Hematopoietic multipotent progenitor cell treated with erythropoietin and hydrocortisone succinate and interleukin-3 and kit ligand, for 6 days (in vitro differentiated cells): Measurements from ENCODE around the gene PCDH9.

Experiments used
- DNase-seq: peaks from one replicate; pipeline ENCODE4 v3.0.0-alpha.2; 2015

The PCDH9 gene

DNA sequence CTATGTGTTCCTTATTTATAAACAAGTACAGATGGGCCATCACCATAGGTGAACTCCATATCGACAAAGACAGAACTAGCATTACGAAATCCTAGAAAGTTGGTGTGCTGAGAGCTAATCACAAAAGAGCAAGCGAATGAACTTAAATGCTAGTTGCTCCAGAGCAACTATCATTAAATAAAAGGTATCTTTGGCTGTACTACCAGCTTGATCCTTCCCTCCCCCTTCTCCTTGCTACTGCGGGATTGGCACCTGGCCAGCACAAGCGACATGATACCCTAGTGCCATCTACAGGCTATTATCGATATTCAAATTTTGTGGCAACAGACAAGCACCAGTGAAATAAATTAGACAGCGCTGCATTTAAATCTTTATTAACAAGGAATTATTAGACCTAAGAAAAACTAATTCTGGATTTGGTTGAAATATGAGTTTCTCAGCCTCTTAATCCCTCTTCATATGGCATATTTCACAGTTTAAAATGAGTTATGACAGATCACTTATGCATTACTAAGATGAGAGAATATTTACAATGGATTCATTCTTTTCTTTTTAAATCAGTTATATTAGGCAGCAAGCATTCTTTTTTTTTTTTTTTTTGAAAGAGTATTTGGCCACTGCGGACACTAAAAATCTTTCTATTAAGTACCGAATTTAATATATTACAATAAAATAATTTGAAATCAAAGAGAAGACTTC lies 5.8 kb downstream of the PCDH9 start:
- peak; percentile 91 for DNase-seq

DNA sequence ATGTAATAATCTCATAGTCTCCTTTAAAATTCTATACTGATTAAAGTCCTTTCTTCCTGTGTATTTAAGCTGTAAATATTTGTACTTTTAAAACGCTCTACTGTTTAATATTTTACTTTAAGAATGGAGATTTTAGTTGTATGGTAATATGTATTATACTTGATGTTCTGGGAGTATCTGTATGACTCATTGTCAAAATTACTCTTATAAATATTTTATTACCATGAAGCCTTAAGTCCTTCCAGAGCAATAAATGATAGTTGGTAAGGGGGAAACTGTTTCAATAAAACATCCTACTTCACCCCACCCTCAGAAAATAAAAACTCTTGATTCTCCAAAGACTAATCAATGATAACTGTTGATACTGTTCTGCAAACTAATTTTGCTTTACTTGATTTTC lies 6.4 kb downstream of the PCDH9 start:
- no peak for DNase-seq

DNA sequence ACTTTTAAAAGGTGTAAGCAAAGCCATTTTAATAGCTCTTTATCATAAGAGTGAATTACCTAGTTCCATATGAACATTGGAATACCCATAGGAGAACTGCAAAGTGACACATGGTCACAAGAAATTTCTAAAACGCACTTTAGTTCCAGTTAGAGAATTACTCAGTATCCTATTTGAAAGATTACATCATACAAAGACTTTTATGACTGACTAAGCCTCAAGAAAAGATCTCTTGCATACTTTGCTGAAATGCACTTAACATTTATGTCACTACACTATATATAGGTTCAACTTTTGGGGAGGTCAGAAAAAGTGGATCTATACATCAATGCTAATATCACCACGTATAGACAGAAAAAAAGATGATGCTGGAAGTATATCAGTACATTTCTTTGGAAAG lies 7.1 kb downstream of the PCDH9 start:
- DNase-seq = no peak

DNA sequence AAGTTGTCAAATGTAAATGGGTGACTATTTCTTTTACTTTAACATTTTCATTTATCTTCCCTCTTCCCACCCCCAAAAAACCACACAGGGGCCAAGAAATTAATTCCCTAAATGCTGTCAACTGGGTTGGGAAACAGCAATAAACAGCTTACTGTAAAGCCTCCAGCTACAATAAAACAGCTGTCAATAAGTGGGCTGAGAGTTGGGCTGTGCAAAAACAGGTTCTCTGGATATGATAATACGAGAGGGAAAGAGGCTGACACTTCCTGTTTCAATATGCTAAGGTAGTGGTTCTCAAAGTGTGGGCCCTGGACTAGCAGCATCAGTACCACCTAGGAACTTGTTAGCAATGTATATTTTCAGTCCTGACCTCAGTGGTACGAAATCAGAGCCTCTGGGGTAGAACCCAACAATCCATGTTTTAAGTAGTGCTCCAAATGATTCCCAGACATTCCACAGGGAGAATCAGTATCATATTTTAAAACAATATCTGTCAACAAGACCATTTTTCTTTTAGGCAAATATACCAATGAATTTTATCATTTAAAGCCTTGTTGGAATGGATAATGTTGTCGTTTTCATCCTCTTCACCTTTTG lies 8.4 kb downstream of the PCDH9 start:
- DNase-seq = peak; percentile 32

DNA sequence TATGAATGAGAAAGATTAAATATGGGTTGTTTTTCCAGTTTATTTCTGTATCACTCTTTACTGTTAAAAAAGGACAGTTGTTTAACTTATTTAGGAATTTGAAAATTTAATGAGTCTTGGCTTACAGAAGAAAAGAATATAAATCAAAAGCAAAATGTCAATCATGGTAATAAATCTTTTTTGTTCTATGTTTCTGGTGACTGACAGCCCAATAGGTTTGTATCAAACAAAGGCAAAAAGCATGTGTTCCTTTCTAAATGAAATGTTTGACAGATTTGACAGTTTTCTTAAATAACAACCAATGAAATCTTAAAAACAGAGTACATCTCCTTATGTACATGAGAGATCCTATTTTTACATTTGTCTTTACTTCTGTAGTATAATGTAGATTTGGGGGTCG lies 11.0 kb downstream of the PCDH9 start:
- DNase-seq = no peak

DNA sequence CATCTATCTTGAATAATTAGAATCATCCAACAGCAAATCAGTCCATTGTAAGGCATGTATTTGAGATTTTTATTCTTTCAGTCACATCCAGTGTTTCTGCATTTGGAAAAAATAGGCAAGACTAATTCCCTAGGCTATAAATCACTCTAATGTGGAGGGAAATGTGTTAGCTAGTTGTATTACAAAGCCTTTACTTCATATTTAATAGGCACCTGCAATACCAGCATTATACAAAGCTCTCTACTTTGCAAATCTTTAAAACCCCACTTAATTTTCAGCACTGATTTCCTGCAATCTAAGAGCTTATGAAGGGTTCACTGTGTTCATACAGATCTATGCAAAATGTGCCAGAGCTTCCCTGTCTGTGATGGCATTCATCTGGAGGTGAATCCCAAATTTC lies 12.3 kb downstream of the PCDH9 start:
- DNase-seq = no peak

DNA sequence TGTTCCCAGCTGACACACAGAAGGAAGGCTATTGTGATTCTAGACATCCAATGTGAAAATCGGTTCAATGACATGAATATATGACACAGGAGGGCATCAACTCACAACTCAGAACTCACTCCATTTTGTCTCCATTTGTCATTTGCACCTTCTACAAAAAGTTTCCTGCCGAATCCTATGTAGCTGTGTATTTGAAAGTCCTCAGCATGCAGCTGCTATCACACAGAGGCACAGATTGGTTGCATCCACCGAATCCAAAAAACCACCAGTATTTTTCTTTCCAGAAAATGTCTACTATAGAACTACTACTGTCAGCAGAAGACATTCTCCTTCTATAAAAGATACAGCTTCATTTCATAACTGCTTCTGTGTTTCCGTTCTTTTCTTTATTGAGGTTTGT lies 13.3 kb downstream of the PCDH9 start:
- no peak for DNase-seq

DNA sequence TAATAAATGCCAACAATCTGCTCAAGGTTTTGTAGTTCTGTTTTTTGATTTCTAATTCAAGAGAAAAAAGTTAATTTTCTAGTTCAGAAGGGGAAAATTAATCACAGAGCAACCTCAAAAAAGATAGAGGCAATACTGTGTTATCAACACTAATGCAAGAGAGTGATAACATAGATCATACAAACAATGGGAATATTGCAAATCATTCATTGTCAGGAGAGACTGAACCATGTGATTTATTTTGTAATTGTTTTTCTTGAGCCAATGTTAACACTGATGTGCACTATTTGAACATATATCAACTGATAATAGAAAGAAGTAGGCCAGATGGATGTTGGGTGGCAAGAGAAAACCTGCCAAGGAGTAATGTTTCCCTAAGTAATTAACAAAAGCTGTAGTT lies 19.9 kb downstream of the PCDH9 start:
- no peak for DNase-seq

DNA sequence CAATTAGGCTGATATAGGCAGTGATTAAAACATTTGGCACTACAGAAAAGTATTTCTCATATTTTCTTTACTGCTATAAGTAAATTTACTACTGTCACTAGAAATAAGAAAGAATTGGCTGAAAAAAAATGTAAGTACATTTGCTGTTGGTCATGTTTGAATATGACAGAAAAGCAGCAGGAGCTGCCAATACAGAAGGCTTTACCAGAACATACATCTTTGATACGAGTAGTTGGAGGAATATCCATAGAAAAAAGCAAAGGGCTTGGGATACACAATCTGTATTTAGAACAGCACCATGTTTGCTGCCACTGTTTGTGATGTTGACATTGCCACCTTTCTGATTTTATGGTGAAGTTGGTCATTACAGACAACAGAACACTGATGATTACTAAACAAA lies 21.6 kb downstream of the PCDH9 start:
- DNase-seq = no peak

DNA sequence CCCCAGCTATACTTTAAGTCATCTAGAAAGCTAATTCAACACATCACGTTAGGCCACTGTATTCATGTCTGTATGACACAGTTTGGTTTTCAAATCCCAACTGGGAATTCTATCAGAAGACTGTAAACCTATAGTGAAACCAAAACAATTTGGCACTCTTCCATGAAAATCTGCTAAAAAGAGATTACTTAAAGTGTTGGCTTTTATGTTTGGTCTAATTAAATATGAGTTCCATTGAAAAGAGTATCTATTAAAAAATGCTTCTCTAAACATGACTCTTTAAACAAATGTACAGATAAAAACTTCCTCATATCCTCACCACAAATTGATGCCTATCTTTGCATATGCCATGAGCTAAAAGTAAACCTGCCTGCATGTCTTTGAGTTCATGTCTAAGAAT lies 25.4 kb downstream of the PCDH9 start:
- DNase-seq = peak; percentile 18

DNA sequence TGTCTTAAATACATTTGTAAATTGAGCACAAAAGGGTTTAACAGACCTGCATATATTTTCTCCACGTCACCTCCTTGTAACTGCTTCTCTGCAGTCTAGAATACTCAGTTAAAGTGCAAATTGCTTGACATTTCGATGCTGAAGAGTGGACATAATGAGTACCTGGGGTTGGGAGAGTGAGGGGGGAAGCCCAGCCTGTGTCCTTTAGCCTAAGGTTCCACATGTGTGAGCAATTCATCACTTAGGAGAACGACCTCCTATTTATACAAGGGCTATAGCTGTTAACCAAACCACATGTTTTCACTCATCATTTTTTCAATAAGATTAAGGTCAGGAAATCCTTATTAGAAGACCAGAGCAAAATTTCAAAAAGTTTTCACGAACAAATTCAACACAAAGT lies 29.5 kb downstream of the PCDH9 start:
- no peak for DNase-seq

DNA sequence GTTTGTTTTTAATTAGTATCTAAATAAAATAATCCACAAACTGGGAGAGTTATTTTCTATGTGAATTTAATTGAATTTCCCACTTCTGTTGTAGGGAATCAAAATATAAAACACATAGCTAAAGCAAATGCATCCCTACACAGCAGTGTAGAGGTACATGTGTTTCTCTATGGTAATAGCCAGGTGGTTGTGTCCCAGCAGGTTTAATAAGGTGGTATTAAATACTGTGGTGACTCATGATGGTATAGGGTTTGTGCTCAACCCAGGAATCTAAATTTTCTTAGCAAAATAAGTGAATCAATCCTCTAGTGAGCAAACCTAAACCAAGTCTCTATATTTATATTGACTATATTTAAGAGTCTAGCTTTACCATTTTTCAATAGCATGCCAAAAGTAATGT lies 30.0 kb downstream of the PCDH9 start:
- DNase-seq = no peak

DNA sequence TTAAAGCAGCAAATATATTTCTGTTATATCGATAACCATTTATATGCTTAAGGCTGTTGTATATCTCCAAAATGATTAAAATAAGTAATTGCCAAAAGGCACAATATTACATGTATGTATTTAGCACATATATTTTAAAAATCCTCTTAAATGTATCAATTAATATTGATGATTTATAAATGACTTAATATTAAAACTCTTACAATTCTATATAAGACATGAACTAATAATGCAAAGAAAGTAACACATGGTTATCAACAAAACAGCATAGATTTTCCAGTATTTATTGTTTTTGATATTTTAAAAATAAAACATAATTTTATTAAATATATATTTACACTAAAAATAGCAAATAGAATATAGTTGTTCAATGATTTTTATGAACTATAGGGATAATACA lies 32.4 kb downstream of the PCDH9 start:
- no peak for DNase-seq

DNA sequence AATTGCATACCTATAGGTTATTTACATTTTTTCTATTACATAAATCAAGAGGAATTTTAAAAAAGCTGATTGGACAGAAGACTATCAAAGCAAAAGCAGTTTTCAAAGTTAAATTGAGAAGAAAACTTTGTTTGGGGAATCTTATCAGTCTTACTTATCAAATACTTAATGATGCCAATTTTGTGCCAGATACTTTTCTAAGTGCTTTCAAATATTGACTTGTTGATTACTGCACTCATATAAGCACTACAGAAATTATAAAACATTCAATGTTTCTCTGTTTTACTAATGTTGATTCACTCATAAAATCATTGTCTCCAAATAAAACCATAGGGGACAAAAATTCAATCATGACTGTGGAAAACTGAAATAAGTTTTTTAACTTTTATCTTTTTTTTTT lies 36.2 kb downstream of the PCDH9 start:
- no peak for DNase-seq

DNA sequence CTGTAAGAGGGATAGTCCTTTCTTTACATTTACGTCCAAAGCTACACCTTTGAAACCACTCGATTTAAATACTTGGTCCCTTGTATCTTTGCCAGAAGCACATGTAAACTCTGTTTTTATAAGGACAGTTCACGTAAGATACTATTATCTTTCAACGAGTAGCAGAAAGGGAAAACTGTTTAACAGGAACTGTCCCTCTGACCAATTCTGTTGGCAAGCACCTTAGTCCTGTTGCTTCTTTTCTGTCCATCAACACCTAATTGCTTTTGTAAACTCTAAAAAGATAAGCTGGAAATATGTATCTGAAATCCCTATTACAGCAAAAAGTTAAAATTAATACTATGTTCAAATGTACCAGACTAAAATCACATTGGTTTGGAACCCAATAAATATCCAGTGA lies 37.4 kb downstream of the PCDH9 start:
- DNase-seq = no peak

DNA sequence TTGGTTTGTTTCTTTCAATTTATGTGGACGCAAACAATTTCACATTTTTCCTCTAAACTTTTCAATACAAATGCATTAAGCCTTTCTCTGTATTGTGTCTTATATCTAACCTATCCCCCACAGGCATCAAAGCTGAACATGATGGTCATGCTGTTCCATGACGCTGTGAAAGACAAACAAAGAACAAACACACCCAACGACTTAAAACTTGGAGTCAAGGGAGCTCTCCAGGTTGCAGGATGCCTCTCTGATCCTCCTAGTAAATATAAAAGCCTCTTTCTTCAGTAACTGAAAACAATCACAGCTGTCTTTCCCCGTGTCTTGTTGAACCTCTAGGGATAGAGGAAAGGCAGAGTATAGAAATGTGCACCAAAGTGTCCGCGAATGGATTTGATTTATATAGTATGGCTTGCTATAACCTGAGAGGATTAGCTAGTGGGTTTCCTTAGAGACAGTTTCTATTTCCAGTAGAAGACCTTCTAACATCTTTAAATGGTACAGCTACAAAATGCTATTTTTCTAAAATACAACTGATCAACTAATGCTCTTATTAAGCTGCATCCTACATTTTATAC lies 43.1 kb downstream of the PCDH9 start:
- DNase-seq = no peak

DNA sequence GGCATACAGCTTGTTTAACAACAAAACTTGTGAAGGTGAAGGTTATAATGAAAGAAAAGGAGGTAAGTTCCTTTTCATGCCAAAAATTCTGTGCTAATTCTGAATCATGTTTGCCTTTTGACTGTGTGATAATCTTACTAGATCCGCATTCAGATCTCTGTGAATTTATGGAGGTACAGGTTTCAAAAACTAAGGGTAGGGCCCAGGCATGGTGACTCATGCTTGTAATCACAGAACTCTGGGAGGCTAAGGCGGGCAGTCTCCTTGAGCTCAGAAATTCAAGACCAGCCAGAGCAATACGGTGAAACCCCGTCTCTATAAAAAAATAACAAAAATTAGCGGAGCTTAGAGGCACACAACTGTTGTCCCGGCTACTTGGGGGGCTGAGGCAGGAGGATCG lies 45.9 kb downstream of the PCDH9 start:
- no peak for DNase-seq

DNA sequence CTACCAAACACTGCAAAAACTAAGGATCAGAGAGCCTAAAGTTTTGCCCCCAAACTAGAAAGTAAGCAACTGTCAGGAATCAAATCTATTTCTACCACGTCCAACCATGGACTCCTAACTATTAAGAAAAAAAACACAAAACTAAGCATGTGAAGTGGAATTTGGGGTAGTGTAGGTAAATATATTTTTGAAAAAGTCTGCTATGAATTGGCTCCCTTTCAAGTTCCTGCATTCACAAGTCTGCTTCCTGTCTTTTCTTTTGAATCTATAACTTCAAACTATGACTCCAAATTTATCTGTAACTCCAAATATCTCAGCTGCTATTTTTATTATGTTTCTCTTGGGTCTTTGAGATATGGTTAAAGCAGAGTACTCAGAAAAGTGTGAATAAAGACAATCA lies 47.0 kb downstream of the PCDH9 start:
- no peak for DNase-seq

DNA sequence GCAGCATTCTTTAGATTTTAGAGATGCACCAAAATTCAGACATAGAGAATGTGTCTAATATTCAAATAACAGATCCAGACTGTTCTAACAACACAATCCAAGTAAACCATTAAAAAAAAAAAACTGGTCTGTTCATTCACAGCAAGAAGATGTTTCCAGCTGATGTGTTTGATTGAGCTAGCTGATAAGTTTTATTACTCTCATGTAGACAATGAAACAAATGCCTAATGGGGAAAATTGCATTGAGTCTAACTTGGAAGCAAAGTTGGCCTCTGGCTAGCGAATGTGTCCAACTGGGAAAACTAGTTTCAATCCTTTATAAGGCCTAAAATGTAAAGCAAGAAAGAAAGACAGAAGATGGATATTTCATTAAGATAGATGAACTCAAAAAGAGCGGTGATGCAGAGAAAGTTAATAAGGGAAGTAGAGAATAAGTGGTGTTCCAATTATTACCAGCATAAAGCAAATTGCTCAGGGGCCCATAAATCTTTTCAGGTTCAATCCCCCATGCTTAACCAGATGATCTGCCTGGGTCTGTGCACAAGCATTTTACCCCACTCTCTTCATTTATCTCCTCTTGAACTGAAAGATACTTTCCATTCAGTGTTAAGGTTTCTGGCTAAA lies 54.2 kb downstream of the PCDH9 start:
- DNase-seq = no peak

DNA sequence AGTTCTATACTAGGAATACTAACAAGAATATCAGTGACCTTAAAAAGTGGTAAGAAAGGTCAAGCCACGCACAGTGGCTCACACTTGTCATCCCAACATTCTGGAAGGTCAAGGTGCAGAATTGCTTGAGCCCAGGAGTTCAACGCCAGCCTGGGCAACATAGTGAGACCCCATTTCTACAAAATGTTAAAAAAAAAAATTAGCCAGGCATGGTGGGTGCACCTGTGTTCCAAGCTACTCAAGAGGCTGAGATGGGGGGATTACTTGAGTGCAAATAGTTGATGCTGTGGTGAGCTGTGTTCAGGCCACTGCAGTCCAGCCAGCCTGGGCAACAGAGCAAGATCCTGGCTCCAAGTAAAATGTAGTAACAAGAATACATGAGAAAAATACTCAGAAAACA lies 61.8 kb downstream of the PCDH9 start:
- DNase-seq = no peak

DNA sequence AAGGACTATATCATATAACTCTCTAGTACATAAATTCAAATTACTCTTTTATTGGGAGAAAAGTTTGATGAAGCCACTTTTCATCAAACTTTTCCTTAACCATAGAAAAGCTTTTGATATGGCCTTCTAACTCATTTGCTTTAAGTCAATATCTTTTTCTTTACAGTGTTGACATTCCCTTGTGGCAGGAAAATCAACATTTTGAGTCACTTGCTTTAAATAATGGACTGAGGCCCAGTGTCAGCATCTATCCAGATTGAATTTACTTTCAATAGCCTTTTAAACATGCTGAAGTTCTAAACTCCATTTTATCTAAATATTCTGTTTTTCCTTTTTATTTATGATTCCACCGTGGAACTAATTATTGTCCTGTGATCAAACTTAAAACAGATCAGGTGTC lies 62.7 kb downstream of the PCDH9 start:
- DNase-seq = no peak

DNA sequence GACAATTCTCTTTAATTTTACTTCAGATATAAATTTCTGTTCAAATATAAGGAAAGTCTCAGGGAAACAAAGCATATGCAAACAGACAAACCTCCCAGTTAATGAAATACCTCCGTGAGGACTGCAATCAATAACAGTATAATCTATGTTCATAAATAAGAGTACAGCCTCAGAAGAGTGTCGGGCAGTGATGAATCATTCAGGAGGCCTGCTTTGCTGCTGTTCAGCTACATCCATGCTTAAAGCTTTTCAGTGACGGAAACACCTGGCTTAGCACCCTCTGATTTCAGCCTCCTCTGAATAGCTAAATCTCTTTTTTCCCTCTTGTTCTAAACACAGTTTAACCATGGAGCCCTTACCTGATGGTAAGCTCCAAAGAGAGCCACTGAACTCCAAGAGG lies 69.0 kb downstream of the PCDH9 start:
- DNase-seq = no peak

DNA sequence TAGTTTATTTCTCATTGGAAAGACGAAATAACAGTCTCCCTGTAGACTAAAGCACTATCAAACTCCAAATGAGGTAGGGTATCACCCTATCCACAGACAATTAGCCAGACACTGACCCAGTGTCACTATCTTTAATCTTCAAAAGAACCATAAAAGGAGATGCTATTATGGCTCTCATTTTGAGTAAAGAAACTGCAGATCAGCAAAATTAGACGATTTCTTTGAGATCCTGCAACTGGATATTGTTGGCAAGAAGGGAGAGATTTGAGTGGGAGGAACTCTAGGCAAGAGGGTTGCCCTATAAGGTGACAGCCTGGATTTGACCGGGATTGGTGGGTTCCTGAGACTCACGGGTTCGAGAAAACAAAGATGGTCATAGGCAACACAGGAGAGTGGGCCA lies 71.2 kb downstream of the PCDH9 start:
- no peak for DNase-seq

DNA sequence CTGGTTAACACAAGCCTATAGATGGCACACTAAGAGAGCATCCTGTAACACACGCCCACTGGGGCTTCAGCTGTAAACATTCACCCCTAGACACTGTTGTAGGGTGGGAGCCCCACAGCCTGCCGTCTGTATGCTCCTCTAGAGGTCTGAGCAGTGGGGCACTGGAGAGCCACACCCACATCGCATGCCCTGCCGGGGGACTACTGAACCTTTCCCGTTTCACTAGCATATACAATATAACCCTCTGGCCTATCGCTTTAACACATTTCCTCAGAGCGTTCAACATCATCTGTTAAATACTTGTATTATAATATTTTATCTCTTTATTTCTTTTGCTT lies 73.4 kb downstream of the PCDH9 start:
- no peak for DNase-seq
